NCI-H2081 treated with DMSO at 0.1 percent for 48 hours (cell line): ENCODE measurements around the gene ARHGEF5.
"Not testable (repeated sequence)": the region's sequence is repeated elsewhere in the genome, so short reads cannot be mapped to it uniquely, and the experiment has no call there.

Experiments
- DNase-seq: peaks from one replicate; lab custom pipeline; 2025; lab: John Stamatoyannopoulos, UW

The ARHGEF5 gene

GRCh38 chr7:144355176-144355822 is at the start of gene ARHGEF5:
Gene ARHGEF5, plus strand, starts transcription at chr7:144355402. Its CDS starts 7,268 bp downstream, at chr7:144362670.
- not testable (repeated sequence) for DNase-seq

DNA sequence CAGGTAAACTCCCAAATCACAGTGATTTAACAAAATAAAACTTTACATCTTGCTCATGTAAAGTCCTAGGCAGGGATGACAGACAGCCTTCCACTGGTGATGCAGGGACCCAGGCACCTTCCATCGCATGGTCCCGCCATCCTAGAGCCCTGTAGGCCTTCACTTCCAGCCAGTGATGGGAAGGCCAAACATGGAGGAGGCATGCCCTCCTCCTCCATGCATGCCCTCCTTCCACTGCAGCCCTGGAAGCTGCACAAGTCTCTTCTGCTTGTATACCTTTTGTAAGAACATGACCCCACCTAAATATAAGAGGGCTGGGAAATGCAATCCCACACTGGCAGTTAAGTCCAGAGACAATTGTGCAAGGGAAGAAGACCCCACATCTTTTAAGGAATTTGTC is 45.5 kb upstream of the ARHGEF5 start:
- DNase-seq: not testable (repeated sequence)

DNA sequence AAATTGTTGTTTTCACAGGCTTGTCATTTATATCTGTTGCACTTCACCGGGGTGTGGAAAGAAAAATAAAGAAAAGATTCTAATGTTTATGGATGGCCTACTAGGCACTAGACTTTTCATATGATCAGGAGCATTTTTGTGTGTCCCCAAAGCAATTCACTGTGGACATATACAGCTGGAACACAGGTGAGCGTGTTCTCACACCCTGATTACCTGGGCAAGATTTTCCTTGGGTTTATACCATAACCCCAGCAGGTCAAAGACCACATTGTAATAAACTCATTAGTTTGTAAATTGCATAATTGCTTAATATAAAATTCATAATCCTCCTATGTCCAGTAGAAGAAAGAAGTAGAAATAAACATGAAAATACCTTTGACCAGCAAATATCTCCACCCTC is 44.0 kb upstream of the ARHGEF5 start:
- DNase-seq: not testable (repeated sequence)

DNA sequence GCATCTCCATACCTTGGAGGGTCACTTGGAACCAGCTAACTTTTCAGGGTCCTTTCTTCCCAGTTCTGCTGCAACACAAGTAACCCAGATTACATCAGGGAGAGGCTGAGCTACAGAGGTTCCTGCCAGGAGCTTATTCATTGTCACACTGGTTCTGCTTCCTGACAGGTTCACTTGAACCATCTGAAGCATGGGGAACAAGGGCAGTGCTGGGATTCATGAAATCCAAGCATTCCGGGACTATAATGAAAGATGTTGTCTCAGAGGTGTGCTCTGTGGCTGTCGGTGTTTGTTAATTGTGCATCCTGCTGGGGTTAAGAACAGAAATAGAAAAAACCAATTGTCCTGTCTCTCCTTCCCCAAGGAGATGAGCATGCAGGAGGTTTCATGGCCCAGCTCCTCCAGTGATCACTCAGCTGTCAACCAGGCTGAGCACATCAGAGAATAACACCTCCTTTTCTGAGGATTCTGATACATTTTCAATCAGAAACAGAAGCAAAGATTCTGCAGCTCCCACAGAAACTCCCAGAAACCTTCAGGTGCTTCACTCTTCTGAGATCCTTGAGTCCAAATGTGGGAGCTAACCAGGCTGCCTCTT is 43.2 kb upstream of the ARHGEF5 start, which contains the start of gene OR2A1:
Gene OR2A1, plus strand, starts transcription at position 548 of the 598 bp plus-strand sequence. CDS start 5,706 bp downstream, outside the sequence.
- not testable (repeated sequence) for DNase-seq

- DNase-seq: not testable (repeated sequence)
These were observed 37.7 kb upstream of the ARHGEF5 start for GRCh38 chr7:144317537-144317936.

GRCh38 chr7:144319547-144319946 is 35.7 kb upstream of the ARHGEF5 start:
- DNase-seq: not testable (repeated sequence)

DNA sequence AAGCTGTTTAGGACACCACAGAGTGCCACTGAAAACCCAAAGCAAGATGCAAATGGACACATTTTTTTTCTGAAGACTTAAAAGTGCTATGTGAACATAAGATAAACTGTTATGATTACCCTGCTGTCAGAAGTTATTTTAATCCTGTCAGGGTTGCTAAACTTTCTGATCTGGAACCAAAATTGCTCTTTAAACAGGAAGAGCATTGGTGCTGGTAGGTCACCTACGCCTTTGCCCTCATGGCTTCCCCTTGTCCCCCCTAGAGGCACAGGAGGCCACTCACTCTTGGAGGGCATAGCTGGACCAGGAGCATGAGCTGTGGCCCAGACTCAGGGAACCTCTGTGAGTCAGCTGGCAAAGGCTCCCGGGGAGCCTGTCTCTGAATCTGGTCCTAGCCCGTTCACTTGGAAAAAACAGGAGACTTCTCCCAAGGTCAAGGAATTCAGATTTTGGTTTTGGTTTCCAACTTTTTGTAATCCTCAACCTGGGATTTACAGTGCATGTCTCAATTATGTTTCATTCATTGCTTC is 33.5 kb upstream of the ARHGEF5 start:
- not testable (repeated sequence) for DNase-seq

DNA sequence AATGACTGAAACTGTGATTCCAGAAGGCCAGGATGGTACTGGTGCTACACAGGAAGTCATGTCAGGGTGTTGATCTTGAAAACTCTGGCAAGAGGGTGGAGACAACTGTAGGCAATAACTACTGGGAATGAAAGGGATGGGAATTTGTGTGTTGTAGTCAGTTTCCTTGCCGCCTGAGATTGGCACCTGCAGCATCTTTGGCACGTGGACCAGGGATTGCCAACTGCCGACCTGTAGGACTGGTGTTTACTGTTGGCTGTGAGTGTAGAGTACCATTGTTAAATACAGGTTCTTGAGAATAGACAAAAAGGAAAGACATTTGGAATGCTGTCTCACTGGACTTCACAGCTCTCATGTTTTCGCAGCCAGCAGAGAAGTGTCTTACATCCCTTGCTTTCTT is 31.8 kb upstream of the ARHGEF5 start:
- DNase-seq: not testable (repeated sequence)

DNA sequence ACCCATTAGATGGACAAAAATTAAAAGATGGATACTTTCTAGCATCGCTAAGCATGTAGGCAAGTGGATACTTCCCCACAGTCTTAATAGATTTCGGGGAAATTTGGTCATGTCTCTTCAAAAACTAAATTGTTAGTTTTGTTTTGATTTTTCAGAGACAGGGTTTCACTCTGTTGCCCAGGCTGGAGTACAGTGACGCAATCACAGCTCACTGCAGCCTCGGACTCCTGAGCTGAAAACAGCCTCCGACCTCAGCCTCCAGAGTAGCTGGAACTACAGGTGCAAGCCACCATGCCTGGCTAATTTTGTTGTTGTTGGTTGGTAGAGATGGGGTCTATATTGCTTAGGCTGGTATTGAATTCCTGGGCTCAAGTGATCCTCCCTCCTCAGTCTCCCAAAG is 29.3 kb upstream of the ARHGEF5 start:
- DNase-seq: not testable (repeated sequence)

- not testable (repeated sequence) for DNase-seq
These were observed 25.2 kb upstream of the ARHGEF5 start for GRCh38 chr7:144330044-144330443.

GRCh38 chr7:144331221-144331995 is 23.8 kb upstream of the ARHGEF5 start:
- not testable (repeated sequence) for DNase-seq

DNA sequence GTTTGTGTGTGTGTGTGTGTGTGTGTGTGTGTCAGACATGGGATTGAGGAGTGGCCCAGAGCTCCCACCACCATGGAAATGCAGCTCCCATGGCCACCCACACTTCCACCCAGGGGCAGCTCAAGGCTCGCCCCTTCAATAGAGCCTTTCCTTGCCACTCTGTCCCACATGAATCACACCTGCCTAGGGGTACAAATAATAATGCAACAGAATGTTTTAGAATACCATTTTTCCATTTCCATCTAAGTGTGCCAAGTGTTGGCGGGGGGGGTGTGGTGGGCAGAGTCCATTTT is 23.3 kb upstream of the ARHGEF5 start:
- DNase-seq: not testable (repeated sequence)

DNA sequence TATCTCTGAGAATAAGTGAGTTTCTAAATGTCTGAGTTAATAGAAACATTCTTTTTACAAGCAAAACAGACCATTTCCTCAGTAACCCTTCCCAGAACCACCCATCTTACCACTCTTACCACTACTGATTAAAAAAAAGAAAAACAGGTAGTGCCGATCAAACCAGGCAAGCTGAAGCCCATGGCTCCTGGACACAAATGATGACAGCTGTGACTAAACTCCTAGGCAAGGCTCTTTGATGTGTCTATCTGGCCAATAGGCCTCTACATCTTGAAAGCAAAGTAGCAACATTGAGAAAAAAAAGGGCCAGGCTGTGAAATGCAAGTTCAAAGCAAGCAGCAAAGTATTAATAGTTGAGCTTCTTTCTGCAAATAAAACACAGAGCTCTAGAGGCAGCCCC is 6.6 kb upstream of the ARHGEF5 start:
- not testable (repeated sequence) for DNase-seq

DNA sequence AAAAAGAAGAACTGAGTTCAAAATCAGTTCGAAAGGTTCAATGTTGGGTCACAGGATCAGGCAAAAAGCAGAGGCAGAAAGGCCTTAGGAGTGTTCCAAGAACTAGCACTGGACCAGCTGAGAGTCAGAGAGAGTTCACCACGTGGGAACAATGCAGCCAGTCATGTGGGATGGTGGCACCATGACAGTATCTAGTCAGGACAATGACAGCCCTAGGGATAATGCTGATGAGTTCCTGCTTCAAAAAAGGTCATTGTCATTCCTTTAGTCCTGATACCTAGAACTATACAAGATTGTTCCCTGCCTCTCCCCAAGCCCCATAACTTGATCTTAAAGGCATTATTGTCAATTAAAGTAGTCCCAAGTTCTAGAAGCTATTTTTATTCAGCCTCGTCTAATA is 3.5 kb upstream of the ARHGEF5 start:
- not testable (repeated sequence) for DNase-seq

- DNase-seq: not testable (repeated sequence)
These were observed 983 bp downstream of the ARHGEF5 start for GRCh38 chr7:144356185-144356584.

DNA sequence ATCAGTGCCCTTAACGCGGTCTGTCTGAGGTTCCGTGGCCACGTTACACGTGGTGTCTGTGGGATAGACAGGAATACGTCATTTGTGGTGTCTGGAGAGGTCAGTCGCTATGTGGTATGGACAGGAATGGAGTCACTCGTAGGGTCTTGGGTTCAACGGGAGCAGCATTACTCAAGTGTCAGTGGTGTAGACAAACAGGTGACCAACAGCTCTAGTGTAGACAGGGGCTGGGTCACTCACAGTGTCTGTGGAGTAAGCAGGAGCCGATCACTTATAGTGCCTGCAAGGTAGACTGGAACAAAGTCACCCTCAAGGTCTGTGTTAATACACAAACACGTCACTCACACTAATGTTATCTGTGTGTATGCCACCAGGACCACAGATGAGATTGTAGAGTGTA is 1.7 kb downstream of the ARHGEF5 start:
- not testable (repeated sequence) for DNase-seq

GRCh38 chr7:144362061-144362460 is 6.9 kb downstream of the ARHGEF5 start:
- not testable (repeated sequence) for DNase-seq

- DNase-seq: not testable (repeated sequence)
These were observed 10.3 kb downstream of the ARHGEF5 start for GRCh38 chr7:144365523-144365922.

- not testable (repeated sequence) for DNase-seq
These were observed 12.0 kb downstream of the ARHGEF5 start for GRCh38 chr7:144367250-144367649.

GRCh38 chr7:144369221-144369620 is 14.0 kb downstream of the ARHGEF5 start:
- not testable (repeated sequence) for DNase-seq

DNA sequence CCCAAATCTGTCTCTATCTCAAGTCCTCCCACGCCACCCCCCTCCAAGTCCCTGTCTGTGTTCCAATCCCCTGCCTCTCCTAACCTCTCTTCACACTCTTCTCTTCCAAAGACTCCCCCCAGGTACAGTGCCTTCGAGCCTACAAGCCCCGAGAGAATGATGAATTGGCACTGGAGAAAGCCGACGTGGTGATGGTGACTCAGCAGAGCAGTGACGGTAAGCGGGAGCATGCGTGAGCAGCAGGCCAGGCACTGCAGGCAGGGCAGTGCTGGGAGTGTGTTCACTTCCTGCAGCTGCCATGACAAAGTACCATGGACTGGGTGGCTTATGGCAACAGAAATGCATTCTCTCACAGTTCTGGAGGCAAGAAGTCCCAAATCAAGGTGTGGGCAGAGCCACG is 23.4 kb downstream of the ARHGEF5 start:
- DNase-seq: no peak

GRCh38 chr7:144379776-144380384 is 24.7 kb downstream of the ARHGEF5 start:
- no peak for DNase-seq
